ENCODE measurements around the gene CYFIP2. TPM values are rescaled to one million over a fixed set of nuclear protein-coding genes. Genes with fewer than 3 reads are reported as not detected.

Gene CYFIP2
- total RNA-seq, 2 donors from 2014 or later: 269 to 291 TPM

GRCh38 chr5:157245476-157245875, 20.4 kb upstream of the CYFIP2 start:
- H3K4me1 Mint-ChIP-seq: peaks cover 50% of the 10 kb centered on the region
- no peaks in the 10 kb centered on the region for H3K9me3 Mint-ChIP-seq
- no peaks in the 10 kb centered on the region for H3K27me3 Mint-ChIP-seq
- ATAC-seq (replicated peaks): no peak
- H3K4me3 Mint-ChIP-seq: peak overlapping the region; percentile 64
- H3K36me3 Mint-ChIP-seq (ENCODE audit: low read depth): peaks cover 100% of the 10 kb centered on the region
- H3K27ac Mint-ChIP-seq: peak overlapping the region; percentile 89

DNA sequence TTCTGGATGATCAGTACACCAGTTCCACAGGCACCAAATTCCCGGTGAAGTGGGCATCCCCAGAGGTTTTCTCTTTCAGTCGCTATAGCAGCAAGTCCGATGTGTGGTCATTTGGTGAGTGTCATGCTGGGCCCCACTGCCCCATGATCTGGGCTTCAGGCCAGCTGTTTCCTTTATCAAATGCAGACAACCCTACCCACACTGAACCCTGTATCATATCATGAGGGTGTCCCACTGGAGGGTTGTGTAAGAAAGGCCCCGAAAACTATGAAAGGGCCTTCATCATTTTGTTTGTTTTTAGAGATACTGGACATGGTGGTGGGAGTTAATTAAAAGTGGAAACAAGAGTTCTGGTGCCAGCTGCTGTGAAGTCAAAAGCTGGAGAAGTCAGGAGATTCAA, 20.0 kb upstream of the CYFIP2 start:
- no peak for ATAC-seq (replicated peaks)
- Mint-ChIP-seq H3K27ac (peak overlapping the region; percentile 89), H3K4me1 (peaks cover 53% of the 10 kb centered on the region), H3K27me3 (no peaks in the 10 kb centered on the region), H3K9me3 (no peaks in the 10 kb centered on the region), H3K4me3 (peak overlapping the region; percentile 64), H3K36me3 (ENCODE audit: low read depth) (peaks cover 100% of the 10 kb centered on the region)

GRCh38 chr5:157247267-157247666, 18.7 kb upstream of the CYFIP2 start:
- Mint-ChIP-seq H3K9me3 (no peaks in the 10 kb centered on the region), H3K4me1 (peaks cover 63% of the 10 kb centered on the region), H3K27ac (peak overlapping the region; percentile 89), H3K4me3 (peak overlapping the region; percentile 64), H3K36me3 (ENCODE audit: low read depth) (peaks cover 100% of the 10 kb centered on the region), H3K27me3 (no peaks in the 10 kb centered on the region)
- ATAC-seq (replicated peaks): peak; percentile 79

- peaks cover 100% of the 10 kb centered on the region for H3K36me3 Mint-ChIP-seq (ENCODE audit: low read depth)
- H3K27ac Mint-ChIP-seq: peak overlapping the region; percentile 89
- peak; percentile 45 for ATAC-seq (replicated peaks)
- H3K4me3 Mint-ChIP-seq: peak overlapping the region; percentile 64
- H3K9me3 Mint-ChIP-seq: no peaks in the 10 kb centered on the region
- H3K4me1 Mint-ChIP-seq: peaks cover 74% of the 10 kb centered on the region
- no peaks in the 10 kb centered on the region for H3K27me3 Mint-ChIP-seq
Measured at GRCh38 chr5:157248821-157249470, 17.0 kb upstream of the CYFIP2 start.

GRCh38 chr5:157252711-157253465, 13.0 kb upstream of the CYFIP2 start:
- Mint-ChIP-seq H3K9me3 (no peaks in the 10 kb centered on the region), H3K27ac (peak overlapping the region; percentile 89), H3K36me3 (ENCODE audit: low read depth) (peaks cover 91% of the 10 kb centered on the region), H3K27me3 (no peaks in the 10 kb centered on the region), H3K4me1 (peaks cover 64% of the 10 kb centered on the region), H3K4me3 (peak overlapping the region; percentile 64)
- peak; percentile 80 for ATAC-seq (replicated peaks)

DNA sequence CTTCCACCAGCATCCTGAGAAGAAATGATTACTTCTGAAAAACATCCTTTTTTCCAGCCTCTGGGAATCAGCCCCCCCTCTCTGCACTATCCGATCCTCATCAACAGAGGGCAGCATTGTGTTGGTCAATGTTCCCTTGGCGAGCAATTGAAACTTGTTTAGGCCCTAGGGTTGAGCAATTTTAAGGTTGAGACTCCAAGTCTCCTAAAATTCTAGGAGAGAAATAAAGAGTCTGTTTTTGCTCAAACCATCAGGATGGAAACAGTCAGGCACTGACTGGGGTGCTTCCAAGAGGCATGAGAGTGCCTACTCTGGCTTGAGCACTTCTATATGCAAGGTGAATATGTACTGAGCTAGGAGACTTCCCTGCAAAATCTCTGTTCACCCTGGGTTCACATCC, 12.4 kb upstream of the CYFIP2 start:
- no peaks in the 10 kb centered on the region for H3K9me3 Mint-ChIP-seq

DNA sequence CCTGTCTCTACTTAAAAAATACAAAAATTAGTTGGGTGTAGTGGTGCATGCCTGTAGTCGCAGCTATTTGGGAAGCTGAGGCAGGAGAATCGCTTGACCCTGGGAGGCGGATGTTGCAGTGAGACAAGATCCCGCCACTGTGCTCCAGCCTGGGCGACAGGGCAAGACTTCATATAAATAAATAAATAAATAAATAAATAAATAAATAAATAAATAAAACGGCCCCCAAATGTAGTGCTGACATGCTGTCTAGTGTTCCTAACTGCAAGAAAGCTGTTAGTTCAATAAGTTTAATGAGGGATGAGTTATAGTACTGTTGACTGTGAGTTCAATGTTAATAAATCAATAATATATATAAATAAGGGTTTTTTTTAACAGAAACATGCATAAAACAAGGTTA, 7.5 kb upstream of the CYFIP2 start:
- Mint-ChIP-seq H3K4me1 (peaks cover 46% of the 10 kb centered on the region), H3K36me3 (ENCODE audit: low read depth) (peaks cover 35% of the 10 kb centered on the region), H3K9me3 (no peaks in the 10 kb centered on the region), H3K4me3 (peak overlapping the region; percentile 6), H3K27me3 (no peaks in the 10 kb centered on the region), H3K27ac (no peak overlapping the region)
- ATAC-seq (replicated peaks): no peak

More for the DNA sequence above, 12.4 kb upstream of the CYFIP2 start:
- H3K27ac Mint-ChIP-seq: peak overlapping the region; percentile 89
- peaks cover 84% of the 10 kb centered on the region for H3K36me3 Mint-ChIP-seq (ENCODE audit: low read depth)
- no peaks in the 10 kb centered on the region for H3K27me3 Mint-ChIP-seq
- ATAC-seq (replicated peaks): no peak
- H3K4me3 Mint-ChIP-seq: peak overlapping the region; percentile 64
- H3K4me1 Mint-ChIP-seq: peaks cover 58% of the 10 kb centered on the region

GRCh38 chr5:157259699-157260098, 6.2 kb upstream of the CYFIP2 start:
- peak; percentile 77 for ATAC-seq (replicated peaks)
- Mint-ChIP-seq H3K4me1 (peaks cover 45% of the 10 kb centered on the region), H3K36me3 (ENCODE audit: low read depth) (peaks cover 22% of the 10 kb centered on the region), H3K9me3 (no peaks in the 10 kb centered on the region), H3K27ac (peak overlapping the region; percentile 32), H3K4me3 (peak overlapping the region; percentile 17), H3K27me3 (no peaks in the 10 kb centered on the region)

- ATAC-seq (replicated peaks): no peak
- no peaks in the 10 kb centered on the region for H3K9me3 Mint-ChIP-seq
- H3K27me3 Mint-ChIP-seq: no peaks in the 10 kb centered on the region
- peaks cover 26% of the 10 kb centered on the region for H3K36me3 Mint-ChIP-seq (ENCODE audit: low read depth)
- H3K4me3 Mint-ChIP-seq: peak overlapping the region; percentile 93
- H3K27ac Mint-ChIP-seq: no peak overlapping the region
- H3K4me1 Mint-ChIP-seq: peaks cover 42% of the 10 kb centered on the region
Measured at GRCh38 chr5:157263496-157264090, 2.3 kb upstream of the CYFIP2 start.

GRCh38 chr5:157266286-157267007, 524 bp downstream of the CYFIP2 start:
- Mint-ChIP-seq H3K27ac (peak overlapping the region; percentile 98), H3K4me1 (peaks cover 49% of the 10 kb centered on the region), H3K27me3 (no peaks in the 10 kb centered on the region), H3K9me3 (no peaks in the 10 kb centered on the region), H3K4me3 (peak overlapping the region; percentile 80), H3K36me3 (ENCODE audit: low read depth) (peaks cover 55% of the 10 kb centered on the region)
- ATAC-seq (replicated peaks): peak; percentile 51

- Mint-ChIP-seq H3K27me3 (no peaks in the 10 kb centered on the region), H3K27ac (peak overlapping the region; percentile 98), H3K4me1 (peaks cover 54% of the 10 kb centered on the region), H3K4me3 (peak overlapping the region; percentile 80), H3K36me3 (ENCODE audit: low read depth) (peaks cover 61% of the 10 kb centered on the region), H3K9me3 (no peaks in the 10 kb centered on the region)
- no peak for ATAC-seq (replicated peaks)
Measured at GRCh38 chr5:157267025-157267424, 1.1 kb downstream of the CYFIP2 start.

- Mint-ChIP-seq H3K27ac (peak overlapping the region; percentile 98), H3K27me3 (no peaks in the 10 kb centered on the region), H3K36me3 (ENCODE audit: low read depth) (peaks cover 70% of the 10 kb centered on the region), H3K9me3 (no peaks in the 10 kb centered on the region), H3K4me1 (peaks cover 60% of the 10 kb centered on the region), H3K4me3 (peak overlapping the region; percentile 80)
- no peak for ATAC-seq (replicated peaks)
Measured at GRCh38 chr5:157267761-157268480, 2.0 kb downstream of the CYFIP2 start.

- Mint-ChIP-seq H3K36me3 (ENCODE audit: low read depth) (peaks cover 82% of the 10 kb centered on the region), H3K27me3 (no peaks in the 10 kb centered on the region), H3K27ac (peak overlapping the region; percentile 98), H3K4me1 (peaks cover 59% of the 10 kb centered on the region), H3K9me3 (no peaks in the 10 kb centered on the region), H3K4me3 (peak overlapping the region; percentile 80)
- ATAC-seq (replicated peaks): no peak
Measured at GRCh38 chr5:157269165-157269671, 3.3 kb downstream of the CYFIP2 start.
